ENCODE results near the gene ARL8A.

Gene ARL8A

DNA sequence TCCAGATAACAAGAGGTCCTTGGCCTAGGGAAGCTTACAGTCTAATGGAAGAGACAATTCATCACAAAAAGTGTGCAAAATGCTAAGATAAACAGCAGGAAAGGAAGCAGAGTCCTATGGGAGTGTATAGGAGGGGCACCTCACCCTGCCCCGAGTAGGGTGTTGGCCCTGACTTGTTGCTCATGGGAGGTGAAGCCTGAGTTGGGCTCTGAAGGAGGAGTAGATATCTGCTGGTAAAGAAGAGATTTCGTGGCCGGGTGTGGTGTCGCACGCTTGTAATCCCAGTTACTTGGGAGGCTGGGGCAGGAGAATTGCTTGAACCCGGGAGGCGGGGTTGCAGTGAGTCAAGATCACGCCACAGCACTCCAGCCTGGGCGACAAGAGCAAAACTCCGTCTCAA lies 40.5 kb downstream of the ARL8A start:
- peaks cover 29% of the 10 kb centered on the region for H3K4me1 ChIP-seq (ENCODE audit: low read length)
- H3K4me2 ChIP-seq (ENCODE audit: low read depth, low read length) = no peak overlapping the region
- H3K9me2 ChIP-seq (replicated peaks; ENCODE audit: insufficient read depth, low read length) = no peaks in the 10 kb centered on the region
- no peaks in the 10 kb centered on the region for H3K36me3 ChIP-seq (replicated peaks; ENCODE audit: insufficient read depth, low read length)
- H2AFZ ChIP-seq (ENCODE audit: low read length) = no peak overlapping the region
- no peak for DNase-seq
- H3K27me3 ChIP-seq (replicated peaks; ENCODE audit: insufficient read depth, low read length) = no peaks in the 10 kb centered on the region
- no peak overlapping the region for H3K4me3 ChIP-seq (ENCODE audit: low read length)
- no peaks in the 10 kb centered on the region for H3K9me3 ChIP-seq (replicated peaks; ENCODE audit: insufficient read depth, low read length)
- no peak for TF ChIP-seq EZH2phosphoT487 (IDR thresholded peaks at IDR 0.05; ENCODE audit: low read length)
- TF ChIP-seq EZH2 (optimal IDR thresholded peaks at IDR 0.05; ENCODE audit: low read depth, low read length) = no peak
- TF ChIP-seq, protein P1, sequence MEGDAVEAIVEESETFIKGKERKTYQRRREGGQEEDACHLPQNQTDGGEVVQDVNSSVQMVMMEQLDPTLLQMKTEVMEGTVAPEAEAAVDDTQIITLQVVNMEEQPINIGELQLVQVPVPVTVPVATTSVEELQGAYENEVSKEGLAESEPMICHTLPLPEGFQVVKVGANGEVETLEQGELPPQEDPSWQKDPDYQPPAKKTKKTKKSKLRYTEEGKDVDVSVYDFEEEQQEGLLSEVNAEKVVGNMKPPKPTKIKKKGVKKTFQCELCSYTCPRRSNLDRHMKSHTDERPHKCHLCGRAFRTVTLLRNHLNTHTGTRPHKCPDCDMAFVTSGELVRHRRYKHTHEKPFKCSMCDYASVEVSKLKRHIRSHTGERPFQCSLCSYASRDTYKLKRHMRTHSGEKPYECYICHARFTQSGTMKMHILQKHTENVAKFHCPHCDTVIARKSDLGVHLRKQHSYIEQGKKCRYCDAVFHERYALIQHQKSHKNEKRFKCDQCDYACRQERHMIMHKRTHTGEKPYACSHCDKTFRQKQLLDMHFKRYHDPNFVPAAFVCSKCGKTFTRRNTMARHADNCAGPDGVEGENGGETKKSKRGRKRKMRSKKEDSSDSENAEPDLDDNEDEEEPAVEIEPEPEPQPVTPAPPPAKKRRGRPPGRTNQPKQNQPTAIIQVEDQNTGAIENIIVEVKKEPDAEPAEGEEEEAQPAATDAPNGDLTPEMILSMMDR (IDR thresholded peaks at IDR 0.05; ENCODE audit: low read length) = no peak
- no peaks in the 10 kb centered on the region for H3K79me2 ChIP-seq (ENCODE audit: low read length)
- H4K20me1 ChIP-seq (ENCODE audit: insufficient read depth, low read length) = no peaks in the 10 kb centered on the region
- H3K9ac ChIP-seq (ENCODE audit: low read length) = no peak overlapping the region
- no peak overlapping the region for H3K27ac ChIP-seq (ENCODE audit: low read length)
- no peaks in the 10 kb centered on the region for H3F3A ChIP-seq (ENCODE audit: insufficient read depth, low read length)

DNA sequence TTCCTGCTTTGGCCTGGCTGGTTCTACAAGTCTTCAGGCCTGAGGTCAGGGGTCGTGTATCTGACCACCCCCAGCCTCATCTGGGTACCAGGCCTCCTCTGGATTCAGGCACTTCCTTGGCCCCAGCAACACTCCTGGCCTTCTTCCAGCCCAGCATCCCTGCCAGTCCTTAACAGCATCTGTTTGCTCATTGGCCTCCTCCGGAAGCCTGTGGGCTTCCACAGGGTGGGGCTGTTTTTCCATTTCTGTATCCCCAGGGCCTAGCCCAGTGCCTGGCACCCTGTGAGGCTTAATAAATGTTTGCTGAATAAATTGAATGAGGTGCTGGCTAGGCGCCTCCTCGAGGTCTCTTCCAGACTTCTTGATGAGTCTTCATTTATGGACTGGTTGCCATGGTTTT lies 43.4 kb downstream of the ARL8A start:
- Histone ChIP-seq H3K27ac (ENCODE audit: low read length) (no peak overlapping the region), H3K79me2 (ENCODE audit: low read length) (no peaks in the 10 kb centered on the region), H3K27me3 (replicated peaks; ENCODE audit: insufficient read depth, low read length) (no peaks in the 10 kb centered on the region), H3K9ac (ENCODE audit: low read length) (no peak overlapping the region), H3K4me3 (ENCODE audit: low read length) (no peak overlapping the region), H3K9me2 (replicated peaks; ENCODE audit: insufficient read depth, low read length) (no peaks in the 10 kb centered on the region), H3K4me1 (ENCODE audit: low read length) (peaks cover 6% of the 10 kb centered on the region), H4K20me1 (ENCODE audit: insufficient read depth, low read length) (no peaks in the 10 kb centered on the region), H3K9me3 (replicated peaks; ENCODE audit: insufficient read depth, low read length) (no peaks in the 10 kb centered on the region), H3F3A (ENCODE audit: insufficient read depth, low read length) (no peaks in the 10 kb centered on the region), H3K4me2 (ENCODE audit: low read depth, low read length) (no peak overlapping the region), H3K36me3 (replicated peaks; ENCODE audit: insufficient read depth, low read length) (no peaks in the 10 kb centered on the region), H2AFZ (ENCODE audit: low read length) (no peak overlapping the region)
- TF ChIP-seq, protein P1 (IDR thresholded peaks at IDR 0.05; ENCODE audit: low read length) = no peak
- no peak for TF ChIP-seq EZH2phosphoT487 (IDR thresholded peaks at IDR 0.05; ENCODE audit: low read length)
- no peak for TF ChIP-seq EZH2 (optimal IDR thresholded peaks at IDR 0.05; ENCODE audit: low read depth, low read length)
- DNase-seq = no peak

DNA sequence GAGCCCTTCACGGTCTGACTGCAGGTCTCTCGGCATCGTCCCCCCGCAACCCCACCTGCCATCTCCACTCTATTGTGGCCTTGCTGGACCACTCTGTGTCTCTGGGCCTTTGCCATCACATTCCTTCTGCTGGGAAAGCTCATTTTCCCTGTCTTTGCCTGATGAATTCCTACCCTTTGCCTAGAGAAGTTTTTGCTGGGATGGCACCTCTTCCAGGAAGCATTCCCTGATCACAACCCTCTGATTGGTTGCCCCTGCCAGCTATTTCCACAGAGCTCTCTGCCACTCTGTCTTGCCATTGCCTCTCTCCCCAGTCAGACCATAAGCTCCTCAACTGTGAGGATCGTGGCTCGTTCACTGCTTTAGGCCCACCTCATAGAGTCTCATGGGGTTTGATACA lies 50.7 kb downstream of the ARL8A start:
- Histone ChIP-seq H3K9me3 (replicated peaks; ENCODE audit: insufficient read depth, low read length) (no peaks in the 10 kb centered on the region), H3F3A (ENCODE audit: insufficient read depth, low read length) (no peaks in the 10 kb centered on the region), H3K79me2 (ENCODE audit: low read length) (no peaks in the 10 kb centered on the region), H3K36me3 (replicated peaks; ENCODE audit: insufficient read depth, low read length) (no peaks in the 10 kb centered on the region), H3K4me1 (ENCODE audit: low read length) (no peaks in the 10 kb centered on the region), H3K9ac (ENCODE audit: low read length) (no peak overlapping the region), H4K20me1 (ENCODE audit: insufficient read depth, low read length) (no peaks in the 10 kb centered on the region), H3K27ac (ENCODE audit: low read length) (no peak overlapping the region), H2AFZ (ENCODE audit: low read length) (no peak overlapping the region), H3K27me3 (replicated peaks; ENCODE audit: insufficient read depth, low read length) (no peaks in the 10 kb centered on the region), H3K9me2 (replicated peaks; ENCODE audit: insufficient read depth, low read length) (no peaks in the 10 kb centered on the region), H3K4me3 (ENCODE audit: low read length) (no peak overlapping the region), H3K4me2 (ENCODE audit: low read depth, low read length) (no peak overlapping the region)
- no peak for TF ChIP-seq EZH2phosphoT487 (IDR thresholded peaks at IDR 0.05; ENCODE audit: low read length)
- TF ChIP-seq EZH2 (optimal IDR thresholded peaks at IDR 0.05; ENCODE audit: low read depth, low read length) = no peak
- TF ChIP-seq, protein P1 (IDR thresholded peaks at IDR 0.05; ENCODE audit: low read length) = no peak
- DNase-seq = no peak
